Suprapubic skin (tissue), 4 donors: ENCODE measurements around the gene FKBP5.
"Not testable (repeated sequence)": the region's sequence is repeated elsewhere in the genome, so short reads cannot be mapped to it uniquely, and the experiment has no call there.

Source experiments
- EP300 ChIP-seq: sonication (generic); formaldehyde crosslinking; IDR thresholded peaks from one replicate; pipeline ENCODE4 v1.6.1; 2017; ENCODE audit warnings: antibody characterized with exemption
- POLR2A ChIP-seq, 2 donors: fragments of 450-650 bp; IDR thresholded peaks; one replicate each; pipeline ENCODE4 v1.6.1; 2017; ENCODE audit warnings: antibody characterized with exemption in 2 of 2, mild to moderate bottlenecking in 2 of 2, moderate library complexity in 2 of 2
- POLR2AphosphoS5 ChIP-seq, 3 donors: sonication (generic); formaldehyde crosslinking; IDR thresholded peaks; one replicate each; pipeline ENCODE4 v1.6.1; 2017; ENCODE audit warnings: antibody characterized with exemption in 3 of 3
- TF ChIP-seq, protein P1 (sequence below), 2 donors: fragments of 200-600 bp in 1 of 2; fragments of 450-650 bp in 1 of 2; sonication (generic) in 1 of 2; IDR thresholded peaks; one replicate each; pipeline ENCODE4 v1.5.1; 2016 to 2019; ENCODE audit warnings: antibody characterized with exemption in 2 of 2, mild to moderate bottlenecking in 1 of 2, moderate library complexity in 1 of 2

DNA sequence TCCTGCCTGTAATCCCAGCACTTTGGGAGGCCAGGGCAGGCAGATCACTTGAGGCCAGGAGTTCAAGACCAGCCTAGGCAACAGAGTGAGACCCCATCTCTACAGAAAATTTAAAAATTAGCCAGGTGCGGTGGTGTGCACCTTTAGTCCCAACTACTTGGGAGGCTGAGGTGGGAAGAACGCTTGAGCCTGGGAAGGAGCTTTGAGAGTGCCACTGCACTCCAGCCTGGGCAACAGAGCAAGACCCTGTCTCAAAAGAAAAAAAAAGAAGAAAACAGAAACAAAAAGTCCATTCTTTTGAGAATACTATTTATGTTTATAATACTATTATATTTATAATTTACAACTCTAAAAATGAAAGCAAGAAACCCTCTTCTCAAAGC is 15.4 kb downstream of the FKBP5 start:
- not testable (repeated sequence) for TF ChIP-seq EP300; POLR2AphosphoS5 (IDR thresholded peaks at IDR 0.05); POLR2A (IDR thresholded peaks at IDR 0.05)
- TF ChIP-seq, protein P1, sequence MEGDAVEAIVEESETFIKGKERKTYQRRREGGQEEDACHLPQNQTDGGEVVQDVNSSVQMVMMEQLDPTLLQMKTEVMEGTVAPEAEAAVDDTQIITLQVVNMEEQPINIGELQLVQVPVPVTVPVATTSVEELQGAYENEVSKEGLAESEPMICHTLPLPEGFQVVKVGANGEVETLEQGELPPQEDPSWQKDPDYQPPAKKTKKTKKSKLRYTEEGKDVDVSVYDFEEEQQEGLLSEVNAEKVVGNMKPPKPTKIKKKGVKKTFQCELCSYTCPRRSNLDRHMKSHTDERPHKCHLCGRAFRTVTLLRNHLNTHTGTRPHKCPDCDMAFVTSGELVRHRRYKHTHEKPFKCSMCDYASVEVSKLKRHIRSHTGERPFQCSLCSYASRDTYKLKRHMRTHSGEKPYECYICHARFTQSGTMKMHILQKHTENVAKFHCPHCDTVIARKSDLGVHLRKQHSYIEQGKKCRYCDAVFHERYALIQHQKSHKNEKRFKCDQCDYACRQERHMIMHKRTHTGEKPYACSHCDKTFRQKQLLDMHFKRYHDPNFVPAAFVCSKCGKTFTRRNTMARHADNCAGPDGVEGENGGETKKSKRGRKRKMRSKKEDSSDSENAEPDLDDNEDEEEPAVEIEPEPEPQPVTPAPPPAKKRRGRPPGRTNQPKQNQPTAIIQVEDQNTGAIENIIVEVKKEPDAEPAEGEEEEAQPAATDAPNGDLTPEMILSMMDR (IDR thresholded peaks at IDR 0.05): not testable (repeated sequence)
